GM18499 (cell line): ENCODE measurements around the gene LMO1.

Experiments
- ATAC-seq: cut with Tn5 transposase; IDR thresholded peaks from one replicate; pipeline ENCODE4 v1.9.1; 2021; ENCODE audit warnings: moderate number of reproducible peaks; ENCODE audit not compliant: insufficient read depth, unreplicated experiment

The LMO1 gene

DNA sequence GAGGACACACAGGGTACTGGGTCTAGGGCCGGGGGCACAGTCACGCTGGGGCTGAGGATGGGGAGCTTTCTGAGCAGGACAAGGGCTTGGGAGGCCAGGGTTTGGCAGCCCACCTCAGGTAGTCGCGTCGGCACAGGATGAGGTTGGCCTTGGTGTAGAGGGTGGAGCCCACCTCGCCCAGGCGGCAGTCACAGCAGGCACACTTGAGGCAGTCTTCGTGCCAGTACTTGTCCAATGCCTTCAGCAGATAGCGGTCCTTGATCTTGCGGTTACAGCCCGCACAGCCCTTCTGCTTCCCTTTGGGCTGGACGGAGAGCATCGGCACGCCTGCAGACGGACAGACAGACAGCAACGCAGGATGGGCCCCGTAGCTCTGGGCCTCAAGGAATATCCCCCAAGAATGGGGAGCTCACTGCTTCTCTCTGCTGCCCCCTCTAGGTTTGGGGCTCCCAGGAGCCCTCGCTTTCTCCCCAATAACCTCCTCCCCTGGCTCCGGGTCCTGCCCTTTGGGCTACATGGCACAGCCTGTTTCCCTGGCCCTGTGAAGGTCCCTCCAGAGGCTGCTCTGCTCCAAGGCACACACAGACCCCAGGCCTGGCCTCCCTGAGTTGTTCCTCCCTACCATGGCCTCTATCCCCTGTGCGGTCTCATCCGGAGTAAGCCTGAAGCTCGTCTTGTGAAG, 33.4 kb downstream of the LMO1 start:
- no peak for ATAC-seq

DNA sequence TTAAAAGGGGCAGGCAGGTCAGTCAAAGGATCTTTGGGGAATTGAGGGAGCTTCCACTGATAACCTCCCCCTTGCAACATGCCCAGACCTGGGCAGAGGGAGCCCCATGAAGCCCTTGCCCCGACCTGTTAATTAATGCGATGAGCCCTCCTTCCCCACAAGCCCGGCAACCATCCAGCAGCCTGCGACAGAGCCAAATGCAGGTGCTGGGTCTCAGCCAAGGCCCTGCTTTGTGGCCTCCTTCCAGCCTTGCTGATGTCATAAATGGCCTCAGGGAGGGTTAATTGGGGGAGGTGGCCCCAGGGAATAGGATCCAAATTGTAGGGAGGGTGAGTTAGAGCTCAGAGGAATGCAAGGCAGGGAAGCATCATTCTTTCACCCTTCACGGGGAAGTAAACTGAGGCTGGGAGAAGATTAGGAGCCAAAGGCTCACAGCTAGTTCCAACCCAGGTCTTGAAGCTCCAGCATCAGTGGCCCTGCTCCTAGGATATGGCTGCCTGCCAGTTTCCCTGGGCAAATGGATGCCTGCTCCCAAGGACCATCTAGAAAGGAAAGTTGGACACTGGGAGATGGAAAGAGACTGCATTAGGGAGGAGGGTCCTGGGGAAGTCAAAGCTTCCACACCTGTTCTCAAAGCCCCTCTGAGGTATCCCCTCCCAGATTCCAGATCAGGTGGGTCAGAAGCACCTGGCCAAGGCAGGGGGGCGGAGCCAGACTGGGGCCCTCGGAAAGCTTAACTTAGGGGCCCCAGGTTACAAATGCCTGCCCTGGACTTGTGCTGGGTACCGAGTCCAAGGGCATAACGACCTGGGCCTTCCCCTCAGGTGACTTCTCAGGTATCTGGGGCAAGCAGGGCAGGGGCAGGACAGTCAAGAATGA, 34.1 kb downstream of the LMO1 start:
- no peak for ATAC-seq

DNA sequence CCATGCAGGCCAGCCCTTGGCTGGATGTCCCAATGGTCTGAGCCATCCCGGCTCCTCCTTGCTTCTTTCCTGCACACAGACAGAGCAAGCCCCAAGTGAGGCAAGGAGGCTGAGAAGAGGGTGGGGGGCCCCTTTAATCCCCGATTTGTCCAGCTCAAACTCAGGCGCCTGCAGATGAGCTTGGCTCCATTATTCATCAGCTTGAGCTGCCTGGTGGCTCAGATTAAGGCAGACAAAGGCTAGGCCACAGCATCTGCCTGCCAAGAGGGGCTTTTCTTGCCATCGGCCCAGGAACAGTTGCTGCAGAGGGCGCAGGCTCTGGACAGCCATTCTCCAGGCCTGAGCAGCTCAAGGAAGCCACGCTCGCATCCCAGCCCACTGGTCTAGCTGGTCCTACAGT, 35.4 kb downstream of the LMO1 start:
- no peak for ATAC-seq

DNA sequence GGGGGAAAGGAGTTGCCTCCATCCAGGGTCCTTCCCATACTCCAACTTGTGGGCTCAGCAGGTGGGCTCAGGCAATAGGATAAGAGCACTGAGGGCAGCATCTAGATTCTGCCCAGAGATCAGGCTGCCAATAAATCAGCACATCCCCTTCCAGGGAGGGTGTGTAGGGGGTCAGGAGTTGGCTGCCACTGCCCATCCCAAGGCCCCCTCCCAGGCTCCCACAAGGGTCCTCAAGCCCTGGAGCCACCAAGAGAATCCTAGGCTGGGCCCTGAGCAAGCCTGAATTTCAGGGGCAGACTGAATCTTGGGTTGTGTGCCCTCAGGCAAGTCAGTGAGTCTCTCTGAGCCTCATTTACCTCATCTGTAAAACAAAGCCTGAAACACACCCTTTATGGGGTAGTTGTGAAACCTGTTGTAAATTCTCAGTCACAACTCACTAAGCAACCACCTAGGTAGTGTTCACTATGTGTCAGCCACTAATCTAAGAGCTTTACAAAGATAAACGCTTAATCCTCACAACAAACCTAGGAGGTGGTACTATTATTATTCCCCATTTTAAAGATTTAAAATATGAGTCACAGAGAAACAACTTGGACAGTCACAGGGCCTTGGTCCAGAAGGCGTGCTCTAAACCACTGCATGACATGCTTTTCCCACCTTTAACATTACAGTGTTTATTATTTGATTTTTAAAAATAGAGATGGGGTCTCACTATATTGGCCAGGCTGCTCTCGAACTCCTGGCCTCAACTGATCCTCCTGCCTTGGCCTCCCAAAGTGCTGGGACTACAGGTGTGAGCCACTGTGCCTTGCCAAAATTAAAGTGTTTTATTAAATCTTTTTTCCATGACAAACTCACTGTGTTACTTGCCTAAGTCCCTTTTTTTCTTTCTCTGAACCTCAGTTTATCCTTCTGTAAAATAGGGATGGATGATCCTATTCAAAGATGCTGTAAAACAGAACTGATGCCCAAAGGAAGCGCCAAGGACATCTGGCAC, 36.2 kb downstream of the LMO1 start:
- ATAC-seq: no peak

DNA sequence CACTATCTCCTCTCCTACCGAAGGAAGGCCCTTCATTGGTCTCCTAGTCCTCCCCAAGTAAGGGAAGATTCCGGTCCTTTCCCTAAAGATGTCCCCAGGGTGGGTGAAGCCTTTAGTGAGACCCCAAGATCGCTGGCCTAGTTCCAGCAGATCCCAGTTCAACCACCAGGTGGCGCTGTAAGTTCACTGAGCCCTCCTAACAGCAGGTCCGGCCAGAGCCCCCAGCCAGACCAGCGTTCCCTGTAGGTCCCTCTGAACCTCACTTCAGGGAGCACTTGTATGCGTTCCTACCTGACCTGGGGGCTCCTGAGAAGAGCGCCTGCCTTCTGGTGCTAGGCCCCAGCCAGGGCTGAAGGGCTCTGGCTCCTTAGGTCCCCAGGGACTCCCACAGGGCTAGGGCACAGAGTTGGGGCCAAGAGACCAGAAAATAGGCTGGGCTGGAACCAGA, 38.1 kb downstream of the LMO1 start:
- no peak for ATAC-seq

DNA sequence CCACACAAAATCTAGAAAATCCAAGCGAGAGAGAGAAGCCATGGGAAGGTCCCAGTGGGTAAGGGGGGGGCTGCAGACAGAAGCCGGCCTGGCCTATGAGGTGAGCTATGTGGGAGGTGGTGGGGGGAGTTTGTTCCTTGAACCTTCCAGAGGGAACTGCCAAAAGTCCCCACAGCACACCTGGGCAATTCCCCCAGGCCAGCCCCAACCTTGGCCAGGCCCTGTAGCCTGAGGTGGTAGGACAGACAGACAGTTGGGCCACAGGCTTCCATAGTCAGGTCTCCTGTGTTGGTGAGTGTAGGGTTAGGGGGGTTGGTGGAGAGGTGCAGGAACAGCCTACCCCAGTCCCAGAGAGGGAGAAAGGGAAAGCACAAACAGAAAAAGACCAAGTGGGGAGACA, 39.0 kb downstream of the LMO1 start:
- no peak for ATAC-seq

DNA sequence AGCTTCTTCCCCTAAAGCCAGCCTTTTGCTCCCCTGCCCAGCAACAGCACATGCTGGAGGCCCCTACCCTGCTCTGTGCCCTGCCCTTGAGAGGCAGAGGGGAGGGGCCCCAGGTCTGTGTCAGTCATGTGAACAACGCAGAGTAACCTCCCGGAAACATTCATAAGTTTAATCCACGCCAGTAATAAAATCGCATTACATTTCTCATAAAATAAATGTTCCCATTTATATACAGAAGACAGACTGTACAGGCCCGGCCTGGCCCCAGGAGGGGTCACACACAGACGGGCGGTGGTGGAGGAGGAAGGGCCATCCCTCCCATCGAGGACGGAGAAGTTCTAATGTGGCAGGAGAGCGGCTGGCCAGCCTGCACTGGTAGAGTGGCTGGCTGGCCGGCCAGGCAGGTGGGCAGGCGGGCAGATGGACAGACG, 39.5 kb downstream of the LMO1 start:
- no peak for ATAC-seq

DNA sequence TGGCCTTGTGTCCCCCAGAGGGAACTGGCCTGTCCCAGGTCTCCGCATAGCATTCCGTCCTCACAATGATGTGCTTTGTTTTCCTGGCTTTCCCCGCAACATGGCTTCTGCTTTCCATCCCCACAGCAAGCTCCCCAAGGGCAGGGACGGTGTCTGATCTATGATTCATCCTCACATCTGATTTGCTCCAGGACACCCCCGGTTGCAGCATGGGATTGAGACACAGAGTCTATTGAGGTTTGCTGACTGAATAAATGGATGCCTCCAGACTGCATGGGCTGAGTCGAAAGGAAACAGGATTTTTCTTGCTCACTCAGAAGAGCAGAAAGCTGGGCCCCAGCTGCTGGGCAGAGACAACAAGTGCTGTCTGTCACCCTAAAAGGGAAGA, 40.2 kb downstream of the LMO1 start:
- no peak for ATAC-seq

DNA sequence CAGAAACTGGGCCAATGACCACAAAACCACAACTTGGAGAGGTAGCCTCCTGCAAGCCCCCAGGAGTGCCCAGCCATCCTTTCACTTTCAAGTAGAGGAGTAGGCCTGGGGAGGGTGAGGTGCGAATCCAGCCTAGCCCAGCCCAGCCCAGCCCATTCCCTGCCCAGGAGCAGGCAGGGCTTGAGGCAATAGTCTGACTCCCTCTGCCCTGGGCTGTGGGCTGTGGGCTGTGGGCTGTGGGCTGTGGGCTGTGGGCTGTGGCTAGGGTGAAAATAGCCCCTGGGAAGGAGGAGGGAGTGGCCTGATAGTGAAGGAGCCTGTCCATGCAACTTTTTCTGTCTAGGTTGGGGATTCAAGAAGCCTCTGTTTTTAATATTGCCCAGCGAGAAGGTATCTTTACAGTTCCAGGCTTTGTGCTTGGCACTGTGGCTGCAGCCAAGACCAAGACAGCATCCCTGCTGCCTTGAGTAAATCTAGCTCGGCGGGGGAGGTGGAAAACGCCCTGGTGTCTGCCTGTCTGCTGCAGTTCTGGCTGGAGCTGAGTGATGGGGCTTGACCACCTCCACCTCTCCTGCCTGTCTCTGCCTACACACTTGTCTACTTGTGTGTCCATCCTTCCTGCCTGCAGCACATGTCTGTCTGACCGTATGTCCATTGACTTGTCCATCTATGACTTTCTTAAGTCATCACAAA, 40.7 kb downstream of the LMO1 start:
- ATAC-seq: no peak

DNA sequence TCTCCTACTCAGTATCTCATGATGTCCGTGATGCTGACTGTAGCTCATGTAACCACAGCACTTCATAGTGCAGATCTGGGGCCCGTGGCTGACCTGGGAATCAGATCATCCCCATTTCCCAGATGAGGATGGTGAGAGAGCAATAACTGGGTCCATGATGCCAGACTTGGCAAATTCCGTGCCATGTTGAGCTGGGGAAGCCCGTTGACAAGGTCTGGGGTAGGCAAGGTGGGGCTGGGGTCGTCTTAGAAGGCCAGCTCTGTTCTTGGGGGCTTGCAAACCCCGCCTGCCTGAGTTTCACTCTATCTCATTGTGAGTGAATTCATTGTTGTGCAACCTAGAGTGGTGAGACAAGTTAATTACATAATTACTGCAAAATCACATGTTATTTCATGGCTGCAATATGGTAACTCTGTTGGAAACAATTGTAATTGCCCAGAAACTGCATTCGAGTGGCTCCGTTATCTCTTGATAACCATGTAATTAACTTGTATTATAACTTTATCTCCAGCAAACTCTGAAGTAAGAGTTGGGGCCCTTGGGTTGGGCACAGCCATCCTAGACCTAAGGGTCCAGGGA, 41.7 kb downstream of the LMO1 start:
- ATAC-seq: no peak

DNA sequence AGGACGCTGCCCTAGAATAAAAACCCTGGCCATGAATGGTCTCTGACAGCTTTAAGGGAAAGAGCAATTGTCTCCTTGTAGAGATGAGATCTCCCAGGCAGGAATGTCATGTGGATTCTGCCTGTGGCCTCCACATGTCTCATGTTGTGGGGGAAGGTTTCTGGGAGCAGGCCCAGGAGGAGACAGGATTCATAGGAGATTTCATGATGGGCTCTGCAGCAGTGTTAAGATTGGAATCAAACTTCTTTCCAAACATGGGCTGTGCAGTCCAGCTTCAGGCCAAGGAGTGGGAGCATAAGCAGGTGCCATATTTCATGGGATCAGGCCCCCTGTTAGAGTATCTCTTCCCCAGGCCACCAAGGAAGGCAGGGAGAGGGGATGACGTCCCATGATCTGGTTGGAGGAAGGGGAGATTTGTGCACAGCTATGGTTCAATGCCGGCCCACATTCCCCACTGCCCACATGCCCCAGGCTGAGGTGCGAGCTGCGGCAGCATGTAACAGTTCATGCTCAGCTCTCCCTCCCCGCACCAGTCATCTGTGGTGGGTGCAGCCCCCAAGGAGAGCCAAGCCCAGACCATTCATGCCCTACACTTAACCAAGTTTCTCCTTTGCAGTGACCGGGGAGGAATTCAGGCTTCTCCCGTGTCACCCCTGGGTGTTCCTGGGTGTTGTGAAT, 42.5 kb downstream of the LMO1 start:
- ATAC-seq: no peak

DNA sequence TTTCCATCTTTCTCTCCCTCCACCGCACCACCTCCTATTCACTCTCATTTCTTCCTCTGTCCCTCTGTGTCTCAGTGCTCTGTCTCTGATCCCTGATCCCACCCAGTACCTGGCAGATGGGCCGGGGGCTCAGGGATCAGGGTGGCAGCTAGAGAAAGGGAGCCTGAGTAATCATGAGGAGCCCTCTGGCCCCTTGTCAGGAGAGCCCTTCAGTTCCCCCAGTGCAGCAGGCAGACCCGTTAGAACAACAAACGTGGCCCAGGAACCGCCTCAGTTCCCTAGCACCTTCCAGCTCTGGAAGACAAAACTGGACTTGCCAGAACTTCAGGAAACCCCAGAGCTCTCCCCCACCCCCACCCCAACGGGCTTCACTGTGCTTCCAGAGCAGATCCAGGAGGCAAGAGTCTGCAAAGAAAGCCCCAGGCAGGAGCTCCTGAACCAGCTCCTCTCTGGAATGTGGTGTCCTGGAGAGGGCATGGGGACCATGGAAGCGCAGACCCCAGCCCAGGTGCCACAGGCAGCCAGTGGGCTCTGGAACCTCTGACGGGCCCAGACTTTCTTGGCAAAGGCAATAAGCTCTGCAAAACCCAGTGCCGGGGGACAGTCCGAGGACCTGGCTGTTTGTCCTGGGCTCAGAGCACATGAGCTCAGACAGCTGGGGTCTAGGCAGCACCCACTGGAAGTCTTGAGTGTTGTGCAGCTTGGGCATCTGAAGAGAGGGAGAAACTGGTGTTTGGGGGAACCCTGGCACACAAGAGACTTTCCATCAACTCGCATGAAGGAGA, 43.2 kb downstream of the LMO1 start:
- ATAC-seq: no peak

DNA sequence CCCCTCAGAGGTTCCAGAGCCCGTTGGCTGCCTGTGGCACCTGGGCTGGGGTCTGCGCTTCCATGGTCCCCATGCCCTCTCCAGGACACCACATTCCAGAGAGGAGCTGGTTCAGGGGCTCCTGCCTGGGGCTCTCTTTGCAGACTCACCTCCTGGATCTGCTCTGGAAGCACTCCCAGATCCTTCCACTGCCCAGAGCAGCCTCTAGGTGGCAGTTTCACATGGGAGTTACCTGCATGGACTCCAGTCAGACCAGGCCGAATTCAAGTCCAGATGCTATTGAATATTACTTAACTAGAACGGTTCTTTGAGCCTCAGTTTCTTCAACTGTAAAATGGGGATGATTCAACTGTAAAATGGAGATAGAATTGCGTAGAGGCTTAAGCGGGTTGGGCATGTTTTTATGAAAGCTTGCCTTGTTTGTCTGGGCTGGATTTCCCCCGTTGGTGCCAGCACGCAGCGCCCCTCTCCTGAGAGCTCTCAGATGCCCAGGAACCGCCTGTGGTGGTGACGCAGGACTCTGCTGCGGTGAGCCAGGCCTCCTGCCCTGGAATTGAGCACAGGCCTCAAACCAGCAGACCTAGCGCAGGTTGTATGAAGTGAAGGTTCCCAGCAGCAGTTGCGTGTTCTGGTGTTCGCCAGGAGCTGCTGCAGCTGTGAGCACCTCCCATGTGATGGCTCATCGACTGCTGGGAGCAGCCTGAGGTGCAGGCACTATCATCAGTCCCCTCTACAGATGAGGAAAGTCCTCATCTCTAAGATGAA, 44.2 kb downstream of the LMO1 start:
- ATAC-seq: no peak

DNA sequence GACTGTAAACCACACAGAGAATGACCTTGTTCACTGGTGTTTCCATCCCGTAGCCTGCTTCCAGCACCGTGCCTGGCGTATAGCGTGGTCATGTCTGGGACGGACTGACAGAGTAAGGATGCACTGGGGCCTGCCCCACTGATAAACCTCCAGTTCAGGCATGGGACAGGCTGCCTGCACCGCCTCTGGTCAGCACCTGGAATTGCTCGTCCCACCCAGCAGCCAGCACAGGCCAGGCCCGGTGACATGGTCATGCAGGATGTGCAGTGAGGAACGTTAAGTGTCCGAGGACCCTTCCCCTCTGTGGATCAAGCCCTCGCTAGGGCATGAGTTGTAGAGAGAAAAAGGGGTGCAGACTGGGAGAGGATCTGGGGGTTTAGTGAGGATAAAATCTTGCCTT, 44.8 kb downstream of the LMO1 start:
- no peak for ATAC-seq

DNA sequence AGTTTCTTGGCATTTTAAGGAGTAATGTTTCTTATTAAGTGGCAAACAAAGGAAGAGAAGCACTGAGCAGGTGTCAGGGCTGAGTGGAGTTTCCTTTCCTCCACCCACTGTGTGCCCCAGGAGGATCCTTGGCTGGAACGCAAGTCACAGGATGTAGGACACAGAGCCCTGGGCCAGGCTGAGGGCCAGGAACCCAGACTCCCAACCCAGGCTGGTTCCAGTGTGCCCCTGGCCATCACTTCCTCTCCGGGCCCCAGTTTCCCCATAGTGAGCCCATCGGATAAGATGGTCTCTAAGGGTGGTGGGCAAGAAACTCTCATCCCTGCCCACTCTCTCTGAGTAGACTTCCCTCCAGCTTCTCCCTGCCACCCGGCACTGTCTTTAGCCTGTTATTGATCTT, 45.3 kb downstream of the LMO1 start:
- no peak for ATAC-seq

DNA sequence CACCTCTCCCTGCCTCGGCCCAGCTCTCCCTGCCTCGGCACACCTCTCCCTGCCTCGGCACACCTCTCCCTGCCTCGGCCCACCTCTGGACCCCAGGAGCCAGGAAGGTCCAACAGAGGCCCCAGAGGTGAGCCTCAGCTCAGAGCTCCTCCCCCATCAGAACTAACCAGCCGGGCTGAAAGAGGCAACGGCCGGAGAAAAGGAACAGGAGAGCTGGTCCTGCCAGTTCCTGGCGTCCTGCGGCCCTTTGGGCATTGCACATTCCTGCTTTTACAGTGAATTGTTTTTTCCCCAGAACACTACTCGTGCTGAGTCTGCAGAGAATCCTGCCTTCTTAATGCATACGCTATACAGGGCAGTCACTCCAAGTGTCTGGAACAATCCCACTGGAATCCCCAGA, 45.8 kb downstream of the LMO1 start:
- no peak for ATAC-seq

DNA sequence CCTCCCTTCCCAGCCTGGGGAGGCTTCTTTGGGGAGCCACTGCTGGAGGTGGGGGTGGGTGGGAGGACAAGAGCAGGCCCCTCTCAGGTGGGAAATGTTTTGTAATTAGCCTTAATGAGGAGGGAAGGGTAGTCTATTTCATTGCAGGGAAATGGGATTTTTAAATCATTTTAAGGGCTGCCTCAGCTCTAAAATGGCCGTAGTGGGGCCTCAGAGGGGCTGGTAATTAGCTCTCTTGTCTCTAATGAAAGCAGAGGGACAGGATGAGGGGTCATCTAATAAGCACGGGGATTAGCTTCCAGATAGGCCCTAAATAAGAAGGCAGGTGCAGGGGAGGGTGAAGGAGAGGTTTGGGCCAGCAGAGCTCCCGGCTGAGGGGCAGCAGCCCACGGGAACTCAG, 46.5 kb downstream of the LMO1 start:
- no peak for ATAC-seq

DNA sequence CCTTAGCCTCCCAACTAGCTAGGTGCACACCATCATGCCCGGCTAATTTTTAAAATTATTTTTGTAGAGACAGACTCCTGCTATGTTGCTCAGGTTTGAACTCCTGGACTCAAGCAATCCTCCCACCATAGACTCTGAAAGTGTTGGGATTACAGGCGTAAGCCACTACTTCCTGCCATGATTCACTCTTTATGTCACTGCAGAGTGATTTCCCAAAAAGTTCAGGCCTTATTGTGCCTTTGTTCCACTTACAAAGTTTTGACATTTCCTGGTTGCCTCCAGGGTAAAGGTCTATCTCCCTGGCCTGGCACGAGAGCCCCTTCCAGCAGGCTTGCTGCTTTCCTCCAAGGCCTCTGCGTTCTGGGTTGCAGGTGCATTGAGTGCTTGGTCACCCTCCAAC, 50.3 kb downstream of the LMO1 start:
- no peak for ATAC-seq
